Activated naive CD8-positive, alpha-beta T cell treated with anti-CD3 and anti-CD28 coated beads, Interleukin-2, amount 50 U/mL, for 24 hours (primary cell): ENCODE results near the gene TTC27.
"Not testable (repeated sequence)": the region's sequence is repeated elsewhere in the genome, so short reads cannot be mapped to it uniquely, and the experiment has no call there.

ENCODE experiments used
- ATAC-seq: fragments of 150-1000 bp; cut with Tn5 transposase; one replicate; pipeline ENCODE4 v1.10.0; 2021
- DNase-seq: peaks from one replicate; pipeline ENCODE4 v3.0.0; 2021
- H3K27ac Mint-ChIP-seq: one replicate; pipeline ENCODE4 v1.8.0; 2021; ENCODE audit warnings: mild to moderate bottlenecking, mixed read lengths
- H3K27me3 Mint-ChIP-seq: one replicate; pipeline ENCODE4 v1.8.0; 2021; ENCODE audit warnings: mixed read lengths
- H3K36me3 Mint-ChIP-seq: one replicate; pipeline ENCODE4 v1.8.0; 2021; ENCODE audit warnings: low read depth, mixed read lengths
- H3K4me1 Mint-ChIP-seq: one replicate; pipeline ENCODE4 v1.8.0; 2021; ENCODE audit warnings: mixed read lengths
- H3K4me3 Mint-ChIP-seq: one replicate; pipeline ENCODE4 v1.8.0; 2021; ENCODE audit warnings: mild to moderate bottlenecking, moderate library complexity, mixed read lengths
- H3K9me3 Mint-ChIP-seq: one replicate; pipeline ENCODE4 v1.8.0; 2021; ENCODE audit warnings: mixed read lengths

Gene TTC27

DNA sequence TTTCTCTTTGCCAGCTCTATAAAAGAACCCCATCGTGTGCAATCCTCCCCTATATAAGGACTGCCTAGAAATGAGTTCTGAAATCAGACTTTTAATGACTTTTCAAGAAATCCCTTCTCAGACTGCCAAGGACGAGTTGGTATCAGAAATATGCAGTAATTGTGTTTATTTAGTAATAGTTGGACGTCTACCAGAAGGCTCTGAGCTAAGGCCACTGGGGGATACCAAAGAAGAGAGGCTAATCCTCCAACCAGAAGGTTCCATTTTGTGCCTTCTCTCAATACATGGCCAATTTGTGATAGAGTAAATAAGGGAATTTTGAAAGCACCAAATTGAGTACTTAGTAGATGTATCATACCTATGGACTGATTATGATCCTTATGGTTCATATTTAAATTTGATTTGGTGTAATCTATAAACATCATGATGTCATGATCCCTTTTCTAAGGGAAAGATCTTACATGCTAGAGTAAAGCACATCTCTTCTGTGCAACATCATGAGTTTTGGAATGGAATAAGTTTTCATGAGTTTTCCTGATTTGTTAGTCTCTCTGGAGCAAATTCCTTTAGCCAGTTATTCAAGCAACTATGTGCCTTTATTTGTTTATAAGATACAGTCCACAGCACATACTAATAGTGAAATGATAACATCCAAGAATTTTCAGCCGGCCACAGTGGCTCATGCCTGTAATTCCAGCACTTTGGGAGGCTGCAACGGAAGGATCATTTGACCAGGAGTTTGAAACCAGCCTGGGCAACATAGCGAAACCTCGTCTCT lies 236.7 kb downstream of the TTC27 start:
- Mint-ChIP-seq H3K4me3 (no peak overlapping the region), H3K9me3 (no peaks in the 10 kb centered on the region), H3K4me1 (peaks cover 9% of the 10 kb centered on the region), H3K27ac (no peak overlapping the region), H3K36me3 (no peaks in the 10 kb centered on the region), H3K27me3 (peaks cover 9% of the 10 kb centered on the region)
- no peak for DNase-seq
- no peak for ATAC-seq

DNA sequence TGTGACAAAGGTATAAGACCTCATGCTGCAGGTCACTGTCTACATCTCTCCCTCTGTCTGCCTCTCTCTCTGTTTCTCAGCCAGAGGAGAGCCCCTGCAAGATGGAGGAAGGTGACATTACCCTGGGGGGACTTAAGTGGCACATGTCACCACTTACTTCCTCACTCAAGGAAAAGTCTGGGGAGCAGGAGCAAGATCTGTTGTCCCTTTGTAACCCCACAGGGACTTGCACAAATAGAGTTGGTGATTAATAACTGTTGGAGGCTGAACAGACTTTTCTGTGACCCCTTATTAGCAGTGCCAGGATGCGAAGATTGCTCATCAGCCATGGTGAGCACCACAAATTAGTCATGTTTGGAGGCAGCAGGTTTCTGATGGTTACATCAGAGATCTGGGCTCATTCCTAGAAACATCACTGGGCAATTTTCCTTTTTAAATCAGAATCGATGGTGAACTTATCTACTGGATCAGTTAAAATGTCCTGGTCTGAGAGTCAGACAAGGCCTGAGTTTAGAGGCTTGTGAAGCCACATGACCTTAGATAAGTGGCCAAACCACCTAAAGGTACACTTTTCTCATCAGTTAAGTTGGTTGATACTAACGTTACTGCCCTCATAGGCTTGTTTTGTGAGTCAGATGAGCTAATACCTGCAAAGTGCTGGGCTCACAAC lies 237.7 kb downstream of the TTC27 start:
- peak; percentile 82 for ATAC-seq
- Mint-ChIP-seq H3K9me3 (no peaks in the 10 kb centered on the region), H3K36me3 (no peaks in the 10 kb centered on the region), H3K27ac (peak overlapping the region; percentile 19), H3K4me1 (peaks cover 9% of the 10 kb centered on the region), H3K27me3 (peaks cover 10% of the 10 kb centered on the region), H3K4me3 (no peak overlapping the region)
- DNase-seq, result peak; percentile 3

DNA sequence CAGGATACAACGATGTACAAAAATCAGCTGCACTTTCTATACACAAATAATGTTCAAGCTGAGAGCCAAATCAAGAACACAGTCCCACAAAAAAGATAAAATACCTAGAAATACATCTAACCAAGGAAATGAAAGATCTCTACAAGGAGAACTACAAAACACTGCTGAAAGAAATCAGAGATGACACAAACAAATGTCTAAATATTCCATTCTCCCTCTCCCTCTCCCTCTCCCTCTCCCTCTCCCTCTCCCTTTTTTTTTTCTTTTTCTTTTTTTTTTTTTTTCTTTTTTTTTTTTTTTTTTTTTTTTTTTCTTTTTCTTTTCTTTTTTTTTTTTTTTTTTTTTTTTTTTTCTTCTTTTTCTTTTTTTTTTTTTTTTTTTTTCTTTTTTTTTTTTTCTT lies 238.6 kb downstream of the TTC27 start:
- not testable (repeated sequence) for H3K27ac Mint-ChIP-seq, H3K36me3 Mint-ChIP-seq, H3K9me3 Mint-ChIP-seq, DNase-seq, H3K4me1 Mint-ChIP-seq, H3K27me3 Mint-ChIP-seq, H3K4me3 Mint-ChIP-seq, ATAC-seq
